ENCODE measurements around the gene HES2. TPM values are rescaled to one million over a fixed set of nuclear protein-coding genes. Genes with fewer than 3 reads are reported as not detected.

HES2 gene
- total and polyA plus RNA-seq, 9 of the 15 experiments (the other 6 are each of a cell fraction or from before 2014, with no cell fraction given): 0.05 to 0.18 (median 0.07) TPM; not detected in 4

DNA sequence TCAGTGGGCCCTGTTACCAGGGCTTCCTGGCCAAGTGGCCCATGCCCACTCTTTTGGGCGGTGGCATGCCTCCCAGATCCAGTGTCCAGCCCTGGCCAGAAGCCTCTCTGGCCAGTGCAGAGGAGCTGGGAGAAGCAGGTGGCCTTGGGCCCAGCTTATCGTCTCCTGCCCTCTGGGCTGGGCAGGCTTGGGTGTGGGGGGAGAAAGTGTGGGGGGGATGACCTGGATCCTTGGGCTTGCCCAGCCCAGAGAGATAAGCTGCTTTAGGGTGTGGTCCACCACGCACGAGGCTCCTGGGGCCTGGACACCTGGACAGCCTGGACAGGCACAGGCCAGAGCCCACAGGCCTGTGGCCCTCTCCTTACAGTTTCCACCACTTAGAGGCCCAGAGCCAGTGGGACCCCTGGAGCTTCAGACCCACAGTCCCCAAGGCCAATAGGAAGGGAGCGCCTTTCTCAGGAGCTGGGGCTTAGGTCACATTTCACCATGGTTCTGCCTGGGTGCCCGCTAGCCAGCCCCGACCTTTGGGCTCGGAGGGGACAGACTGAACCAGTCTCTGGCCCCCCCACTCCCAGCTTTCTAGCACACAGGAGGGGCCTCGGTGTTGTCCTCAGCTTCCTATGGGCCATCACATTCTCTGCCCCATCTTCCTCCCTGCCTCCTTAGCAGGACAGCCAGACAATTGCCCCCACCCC lies 6.7 kb upstream of the HES2 start (continued):
- TF ChIP-seq, protein P1, sequence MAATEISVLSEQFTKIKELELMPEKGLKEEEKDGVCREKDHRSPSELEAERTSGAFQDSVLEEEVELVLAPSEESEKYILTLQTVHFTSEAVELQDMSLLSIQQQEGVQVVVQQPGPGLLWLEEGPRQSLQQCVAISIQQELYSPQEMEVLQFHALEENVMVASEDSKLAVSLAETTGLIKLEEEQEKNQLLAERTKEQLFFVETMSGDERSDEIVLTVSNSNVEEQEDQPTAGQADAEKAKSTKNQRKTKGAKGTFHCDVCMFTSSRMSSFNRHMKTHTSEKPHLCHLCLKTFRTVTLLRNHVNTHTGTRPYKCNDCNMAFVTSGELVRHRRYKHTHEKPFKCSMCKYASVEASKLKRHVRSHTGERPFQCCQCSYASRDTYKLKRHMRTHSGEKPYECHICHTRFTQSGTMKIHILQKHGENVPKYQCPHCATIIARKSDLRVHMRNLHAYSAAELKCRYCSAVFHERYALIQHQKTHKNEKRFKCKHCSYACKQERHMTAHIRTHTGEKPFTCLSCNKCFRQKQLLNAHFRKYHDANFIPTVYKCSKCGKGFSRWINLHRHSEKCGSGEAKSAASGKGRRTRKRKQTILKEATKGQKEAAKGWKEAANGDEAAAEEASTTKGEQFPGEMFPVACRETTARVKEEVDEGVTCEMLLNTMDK (IDR thresholded peaks at IDR 0.05; ENCODE audit: borderline replicate concordance, insufficient read depth, low read depth, low read length, poor library complexity, severe bottlenecking): no peak
- TF ChIP-seq MTA2 (IDR thresholded peaks at IDR 0.05; ENCODE audit: low read depth): peak; percentile 73
- no peak for TF ChIP-seq HIVEP1 (CRISPR knock-in tag; IDR thresholded peaks at IDR 0.05)
- no peak for TF ChIP-seq CHD2 (IDR thresholded peaks at IDR 0.05; ENCODE audit: low read depth, low read length)
- peak; percentile 12 for TF ChIP-seq RBBP5 (IDR thresholded peaks at IDR 0.05; ENCODE audit: borderline replicate concordance, insufficient read depth, low read length, poor library complexity, severe bottlenecking)
- TF ChIP-seq, protein P2, sequence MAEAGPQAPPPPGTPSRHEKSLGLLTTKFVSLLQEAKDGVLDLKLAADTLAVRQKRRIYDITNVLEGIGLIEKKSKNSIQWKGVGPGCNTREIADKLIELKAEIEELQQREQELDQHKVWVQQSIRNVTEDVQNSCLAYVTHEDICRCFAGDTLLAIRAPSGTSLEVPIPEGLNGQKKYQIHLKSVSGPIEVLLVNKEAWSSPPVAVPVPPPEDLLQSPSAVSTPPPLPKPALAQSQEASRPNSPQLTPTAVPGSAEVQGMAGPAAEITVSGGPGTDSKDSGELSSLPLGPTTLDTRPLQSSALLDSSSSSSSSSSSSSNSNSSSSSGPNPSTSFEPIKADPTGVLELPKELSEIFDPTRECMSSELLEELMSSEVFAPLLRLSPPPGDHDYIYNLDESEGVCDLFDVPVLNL (CRISPR knock-in tag; IDR thresholded peaks at IDR 0.05; ENCODE audit: low read depth): no peak
- peak; percentile 89 for TF ChIP-seq ZFX (CRISPR knock-in tag; IDR thresholded peaks at IDR 0.05)
- TF ChIP-seq, protein P3, sequence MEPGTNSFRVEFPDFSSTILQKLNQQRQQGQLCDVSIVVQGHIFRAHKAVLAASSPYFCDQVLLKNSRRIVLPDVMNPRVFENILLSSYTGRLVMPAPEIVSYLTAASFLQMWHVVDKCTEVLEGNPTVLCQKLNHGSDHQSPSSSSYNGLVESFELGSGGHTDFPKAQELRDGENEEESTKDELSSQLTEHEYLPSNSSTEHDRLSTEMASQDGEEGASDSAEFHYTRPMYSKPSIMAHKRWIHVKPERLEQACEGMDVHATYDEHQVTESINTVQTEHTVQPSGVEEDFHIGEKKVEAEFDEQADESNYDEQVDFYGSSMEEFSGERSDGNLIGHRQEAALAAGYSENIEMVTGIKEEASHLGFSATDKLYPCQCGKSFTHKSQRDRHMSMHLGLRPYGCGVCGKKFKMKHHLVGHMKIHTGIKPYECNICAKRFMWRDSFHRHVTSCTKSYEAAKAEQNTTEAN (CRISPR knock-in tag; IDR thresholded peaks at IDR 0.05): no peak
- no peak for TF ChIP-seq RBM25 (IDR thresholded peaks at IDR 0.05; ENCODE audit: low read depth, low read length, severe bottlenecking)
- TF ChIP-seq NELFE (IDR thresholded peaks at IDR 0.05; ENCODE audit: insufficient read depth, insufficient read length): no peak
- TF ChIP-seq NCOA2 (IDR thresholded peaks at IDR 0.05; ENCODE audit: partially characterized antibody in 2 of 2): no peak
- TF ChIP-seq IRF2 (CRISPR knock-in tag; IDR thresholded peaks at IDR 0.05): no peak
- TF ChIP-seq, protein P4, sequence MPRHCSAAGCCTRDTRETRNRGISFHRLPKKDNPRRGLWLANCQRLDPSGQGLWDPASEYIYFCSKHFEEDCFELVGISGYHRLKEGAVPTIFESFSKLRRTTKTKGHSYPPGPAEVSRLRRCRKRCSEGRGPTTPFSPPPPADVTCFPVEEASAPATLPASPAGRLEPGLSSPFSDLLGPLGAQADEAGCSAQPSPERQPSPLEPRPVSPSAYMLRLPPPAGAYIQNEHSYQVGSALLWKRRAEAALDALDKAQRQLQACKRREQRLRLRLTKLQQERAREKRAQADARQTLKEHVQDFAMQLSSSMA (CRISPR knock-in tag; IDR thresholded peaks at IDR 0.05): no peak
- TF ChIP-seq DMBX1 (CRISPR knock-in tag; IDR thresholded peaks at IDR 0.05; ENCODE audit: borderline replicate concordance): no peak
- peak; percentile 40; the same call in 1 of the 2 replicates for TF ChIP-seq GATAD2A (IDR thresholded peaks at IDR 0.05)
- peak; percentile 24; the same call in 1 of the 2 replicates for TF ChIP-seq GATA2 (CRISPR knock-in tag; IDR thresholded peaks at IDR 0.05)

Measured in K562 (cell line).